Endothelial cell of umbilical vein (primary cell): ENCODE data around the gene CUTA. TPM values are rescaled to one million over a fixed set of nuclear protein-coding genes. Genes with fewer than 3 reads are reported as not detected.

Source experiments
- BruUV-seq: library from RNA; stranded (reverse); fragments of 400-500 nt; replicated peaks from 2 replicates; lab custom pipeline; 2021; lab: Mats Ljungman, UMichigan
- CTCF ChIA-PET: fragments of 300-600, 350-600 bp; sonication (Branson Sonifier 250); formaldehyde crosslinking; loops from one replicate; lab custom pipeline; 2021; ENCODE audit warnings: antibody characterized with exemption, inconsistent platforms; lab: Charles Lee
- POLR2A ChIA-PET: fragments of 300-600, 350-600 bp; sonication (Branson Sonifier 250); formaldehyde crosslinking; loops from one replicate; lab custom pipeline; 2021; ENCODE audit warnings: antibody characterized with exemption, inconsistent platforms; lab: Charles Lee
- DNase-seq: peaks from one replicate; pipeline ENCODE4 v3.0.0-alpha.2; 2011; ENCODE audit warnings: low read depth, low spot score
- FAIRE-seq: peaks from 2 replicates; lab custom pipeline; 2011; peaks lifted over from hg19 to GRCh38; lab: Jason Lieb, UNC
- H2AFZ ChIP-seq: 2 replicates; pipeline ENCODE4 v1.6.0; 2012; ENCODE audit warnings: low read depth, low read length, control low read depth, inconsistent platforms
- H3K27ac ChIP-seq: 2 replicates; pipeline ENCODE4 v1.5.1; 2011; ENCODE audit warnings: low read depth, mild to moderate bottlenecking, control low read depth, low read length, moderate library complexity; ENCODE audit not compliant: insufficient read depth
- H3K27me3 ChIP-seq, 2 experiments: 2 replicates each; pipeline versions ENCODE4 v1.6.0 to v1.6.1; 2011; ENCODE audit warnings: low read length in 2 of 2, mixed read lengths in 1 of 2; ENCODE audit not compliant: control insufficient read depth in 2 of 2, insufficient read depth in 2 of 2
- H3K36me3 ChIP-seq, 2 experiments: 2 replicates in 1 of 2; 3 replicates in 1 of 2; pipeline ENCODE4 v1.5.1; 2011; ENCODE audit warnings: low read length in 2 of 2, mild to moderate bottlenecking in 1 of 2, moderate library complexity in 1 of 2; ENCODE audit not compliant: control insufficient read depth in 2 of 2, insufficient read depth in 2 of 2; ENCODE audit errors: extremely low read depth in 1 of 2
- H3K4me1 ChIP-seq: 3 replicates; pipeline ENCODE4 v1.5.1; 2011; ENCODE audit warnings: mild to moderate bottlenecking, low read length; ENCODE audit not compliant: control insufficient read depth, insufficient read depth; ENCODE audit errors: extremely low read depth
- H3K4me2 ChIP-seq: 2 replicates; pipeline ENCODE4 v1.6.1; 2011; ENCODE audit warnings: low read length, control low read depth, mixed read lengths; ENCODE audit not compliant: insufficient read depth
- H3K4me3 ChIP-seq, 3 experiments: fragments of 200-600 bp in 1 of 3; sonication (generic), shearing (Covaris generic) in 1 of 3; replicated peaks in 1 of 3; 2 replicates each; pipeline ENCODE4 v1.5.1; 2011 to 2016; ENCODE audit warnings: control low read depth in 3 of 3, low read length in 3 of 3, mild to moderate bottlenecking in 2 of 3, inconsistent platforms in 1 of 3, low read depth in 1 of 3, moderate library complexity in 1 of 3; ENCODE audit not compliant: insufficient read depth in 1 of 3
- H3K79me2 ChIP-seq: 2 replicates; pipeline ENCODE4 v1.6.0; 2012; ENCODE audit warnings: low read length, inconsistent platforms; ENCODE audit not compliant: control insufficient read depth, insufficient read depth
- H3K9ac ChIP-seq: replicated peaks from 2 replicates; pipeline ENCODE3; 2011; ENCODE audit warnings: low read length, control low read depth; ENCODE audit not compliant: insufficient read depth; ENCODE audit errors: extremely low read depth
- H3K9me1 ChIP-seq: replicated peaks from 3 replicates; pipeline ENCODE4 v1.6.0; 2011; ENCODE audit warnings: mild to moderate bottlenecking, low read length; ENCODE audit not compliant: control insufficient read depth, insufficient read depth; ENCODE audit errors: extremely low read depth
- H3K9me3 ChIP-seq: replicated peaks from 2 replicates; pipeline ENCODE4 v1.5.1; 2012; ENCODE audit warnings: low read length, inconsistent platforms; ENCODE audit not compliant: control insufficient read depth, insufficient read depth
- H4K20me1 ChIP-seq: replicated peaks from 2 replicates; pipeline ENCODE3; 2011; ENCODE audit warnings: mild to moderate bottlenecking, low read length; ENCODE audit not compliant: control insufficient read depth, insufficient read depth; ENCODE audit errors: extremely low read depth
- CTCF ChIP-seq, 2 donors: IDR thresholded peaks; 1 replicate in 1 of 2; 2 replicates in 1 of 2; pipeline ENCODE4 v1.5.1; 2011; ENCODE audit warnings: low read length in 2 of 2, mild to moderate bottlenecking in 2 of 2, moderate library complexity in 2 of 2, control low read depth in 1 of 2, inconsistent platforms in 1 of 2, low read depth in 1 of 2; ENCODE audit not compliant: insufficient read depth in 1 of 2; ENCODE audit errors: extremely low read depth in 1 of 2
- EZH2 ChIP-seq: IDR thresholded peaks from 2 replicates; pipeline ENCODE4 v1.6.1; 2012; ENCODE audit warnings: borderline replicate concordance, low read depth, mild to moderate bottlenecking, moderate library complexity, low read length, inconsistent platforms; ENCODE audit not compliant: severe bottlenecking
- FOS ChIP-seq: IDR thresholded peaks from 2 replicates; pipeline ENCODE4 v1.6.1; 2011; ENCODE audit warnings: mild to moderate bottlenecking, low read length, moderate library complexity, borderline replicate concordance; ENCODE audit not compliant: insufficient read depth
- GATA2 ChIP-seq: IDR thresholded peaks from 2 replicates; pipeline ENCODE4 v1.7.0; 2011; ENCODE audit warnings: low read depth, mild to moderate bottlenecking, moderate library complexity, mixed read lengths, low read length; ENCODE audit not compliant: insufficient read length, insufficient read depth
- JUN ChIP-seq: IDR thresholded peaks from 2 replicates; pipeline ENCODE4 v1.6.1; 2011; ENCODE audit warnings: borderline replicate concordance, low read depth; ENCODE audit not compliant: insufficient read length, insufficient read depth
- MYC ChIP-seq: IDR thresholded peaks from one replicate; pipeline ENCODE4 v1.6.1; 2011; ENCODE audit warnings: mild to moderate bottlenecking, low read depth, low read length
- POLR2A ChIP-seq: IDR thresholded peaks from 2 replicates; pipeline ENCODE4 v1.6.1; 2012; ENCODE audit warnings: low read depth, mild to moderate bottlenecking, control low read depth, low read length
- POLR2AphosphoS5 ChIP-seq: IDR thresholded peaks from 2 replicates; pipeline ENCODE4 v1.6.1; 2012; ENCODE audit warnings: low read depth, mild to moderate bottlenecking, control low read depth, low read length, moderate library complexity; ENCODE audit not compliant: insufficient read depth
- dilution Hi-C: fragments of 300-500 bp; cut with MboI; formaldehyde crosslinking; loops from one replicate; pipeline ENCODE4 v1.15.0; 2019; ENCODE audit warnings: low sequenced_read_pairs; ENCODE audit not compliant: extremely low pct_ligation_motif_present
- intact Hi-C: fragments of 100-400 bp; cut with micrococcal nuclease; formaldehyde crosslinking; loops from one replicate; pipeline ENCODE4 v1.10.0; 2022
- polyA plus RNA-seq, 4 experiments: library from polyadenylated mRNA; depleted of rRNA in 3 of 4; stranded (reverse) in 3 of 4; unstranded in 1 of 4; fragments of >200 nt; gene quantifications; 2 replicates each; pipeline versions ENCODE4 v1.2.1 to v1.2.3, GENCODE V29; 2011 to 2012; ENCODE audit warnings: missing spikeins in 1 of 4
- total RNA-seq: library from RNA; stranded (reverse); gene quantifications from 2 replicates; pipeline ENCODE4 v1.2.3, GENCODE V29; 2021
- TF ChIP-seq, protein P1 (sequence below): IDR thresholded peaks from 2 replicates; pipeline ENCODE4 v1.6.1; 2011; ENCODE audit not compliant: insufficient read depth, insufficient read length

CUTA gene
- total and polyA plus RNA-seq, 2 donors (not counting 3 experiments of a cell fraction or from before 2014, with no cell fraction given), result 133 to 202 TPM

- Histone ChIP-seq H3K27me3 (no peaks in the 10 kb centered on the region), H3K4me3 (no peak overlapping the region), H3K4me2 (no peak overlapping the region), H3K9me3 (no peaks in the 10 kb centered on the region), H3K9me1 (no peaks in the 10 kb centered on the region), H3K36me3 (peaks cover 3 to 15% of the 10 kb centered on the region in 2 experiments), H3K9ac (no peak overlapping the region), H3K27ac (no peak overlapping the region), H4K20me1 (no peaks in the 10 kb centered on the region), H3K4me1 (peaks cover 16% of the 10 kb centered on the region), H3K79me2 (no peaks in the 10 kb centered on the region), H2AFZ (no peak overlapping the region)
- CTCF ChIA-PET, result no interaction called here
- dilution Hi-C loops (no loop called here), intact Hi-C loops (no loop called here)
- no peak for DNase-seq
- POLR2A ChIA-PET, result interaction anchor here (0.7 kb wide), 1 partner anchor 981 kb away, joined by 3 read pairs; no protein-coding TSS in a partner anchor
- TF ChIP-seq POLR2AphosphoS5 (no peak), POLR2A (no peak)
- FAIRE-seq, result no peak
- BruUV-seq, result no TSS peak
Observed at GRCh38 chr6:33433544-33434191, 15.8 kb upstream of the CUTA start.

DNA sequence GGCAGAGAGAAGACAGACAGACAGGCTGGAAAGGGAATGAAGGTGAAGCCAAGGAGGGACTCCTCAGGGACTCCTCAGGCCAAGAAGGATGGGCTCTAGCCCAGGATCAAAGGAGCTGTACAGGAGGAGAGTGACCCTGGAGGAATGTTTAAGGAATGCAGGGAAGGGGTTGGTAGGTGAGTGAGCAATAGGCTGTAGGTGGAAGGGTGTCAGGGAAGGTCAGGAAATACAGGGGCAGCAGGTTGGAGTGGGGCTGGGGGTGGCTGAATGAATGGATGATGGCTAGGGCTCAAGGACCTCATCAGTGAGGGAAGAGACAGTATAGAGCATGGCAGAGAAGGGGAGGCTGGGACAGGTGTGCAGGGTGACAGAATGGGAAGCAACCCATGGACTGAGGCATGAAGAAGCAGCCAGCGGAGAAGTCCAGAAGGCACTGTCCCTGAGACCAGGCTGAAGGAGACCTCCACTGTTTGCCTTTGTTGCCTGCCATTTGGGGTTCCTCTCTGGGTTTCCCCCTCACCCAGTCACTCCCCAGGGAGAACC lies 15.2 kb upstream of the CUTA start:
- Histone ChIP-seq H4K20me1 (no peaks in the 10 kb centered on the region), H2AFZ (no peak overlapping the region), H3K9me3 (no peaks in the 10 kb centered on the region), H3K9ac (no peak overlapping the region), H3K4me2 (no peak overlapping the region), H3K27me3 (no peaks in the 10 kb centered on the region), H3K79me2 (no peaks in the 10 kb centered on the region), H3K4me1 (peaks cover 20% of the 10 kb centered on the region), H3K4me3 (no peak overlapping the region), H3K27ac (no peak overlapping the region), H3K9me1 (no peaks in the 10 kb centered on the region), H3K36me3 (peaks cover 3 to 9% of the 10 kb centered on the region in 2 experiments)
- CTCF ChIA-PET, result no interaction called here
- dilution Hi-C loops, result no loop called here
- no TSS peak for BruUV-seq
- FAIRE-seq (no peak), DNase-seq (no peak)
- TF ChIP-seq POLR2A (no peak), MYC (no peak), JUN (no peak), FOS (no peak), GATA2 (no peak), CTCF (IDR thresholded peaks at IDR 0.05; ENCODE audit: extremely low read depth in 1 of 2, insufficient read depth in 1 of 2, low read depth in 1 of 2, low read length in 2 of 2) (no peak), POLR2AphosphoS5 (no peak), EZH2 (no peak)
- TF ChIP-seq, protein P1, sequence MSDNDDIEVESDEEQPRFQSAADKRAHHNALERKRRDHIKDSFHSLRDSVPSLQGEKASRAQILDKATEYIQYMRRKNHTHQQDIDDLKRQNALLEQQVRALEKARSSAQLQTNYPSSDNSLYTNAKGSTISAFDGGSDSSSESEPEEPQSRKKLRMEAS, result no peak
- POLR2A ChIA-PET, result no interaction called here
- intact Hi-C loops, result no loop called here
